ENCODE results near the gene ATG9B.
"Not testable (repeated sequence)": the region's sequence is repeated elsewhere in the genome, so short reads cannot be mapped to it uniquely, and the experiment has no call there.

The ATG9B gene

DNA sequence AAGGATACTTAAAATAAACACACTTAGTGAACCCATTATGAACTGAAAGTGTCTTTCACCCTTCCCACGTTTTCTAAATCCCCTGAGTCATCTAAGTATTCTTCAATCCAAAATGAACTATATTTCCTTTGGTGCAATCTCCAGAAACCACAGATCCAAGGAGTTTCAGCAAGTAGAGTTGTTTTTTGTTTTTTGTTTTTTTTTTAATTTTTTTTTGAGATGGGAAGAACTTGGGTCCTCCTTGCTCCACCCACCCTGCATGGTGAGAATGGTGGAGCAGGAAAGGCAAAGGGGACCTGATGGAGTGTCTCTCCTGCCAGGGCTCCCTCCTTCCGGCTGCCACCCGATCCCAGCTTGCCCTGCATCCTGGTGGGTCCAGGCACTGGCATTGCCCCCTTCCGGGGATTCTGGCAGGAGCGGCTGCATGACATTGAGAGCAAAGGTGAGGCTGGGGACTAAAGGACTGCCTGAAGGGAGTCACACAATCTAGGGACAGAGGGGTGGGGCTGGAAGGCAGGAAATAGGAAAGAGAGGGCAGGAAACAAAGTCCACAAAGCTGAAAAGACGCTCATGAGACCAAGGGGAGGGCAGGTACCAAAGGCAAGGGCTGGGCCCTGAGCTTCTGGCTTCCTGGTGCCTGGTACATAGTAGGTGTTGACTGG, 12.1 kb downstream of the ATG9B start:
- Histone ChIP-seq H3K36me3 (ENCODE audit: control insufficient read depth, insufficient read depth, low read length) (no peaks in the 10 kb centered on the region; the same call in 1 of the 2 replicates), H3K4me1 (ENCODE audit: control insufficient read depth, insufficient read depth, low read length) (peaks cover 51% of the 10 kb centered on the region), H3K9me3 (ENCODE audit: control insufficient read depth, insufficient read depth, low read depth, low read length) (no peaks in the 10 kb centered on the region), H3K27ac (ENCODE audit: low read depth, low read length) (no peak overlapping the region), H3K9ac (ENCODE audit: low read length) (no peak overlapping the region), H3K27me3 (ENCODE audit: control insufficient read depth, insufficient read depth, low read length) (peaks cover 3% of the 10 kb centered on the region), H3K4me3 (ENCODE audit: low read depth, low read length) (no peak overlapping the region; the same call in 1 of the 2 replicates)

DNA sequence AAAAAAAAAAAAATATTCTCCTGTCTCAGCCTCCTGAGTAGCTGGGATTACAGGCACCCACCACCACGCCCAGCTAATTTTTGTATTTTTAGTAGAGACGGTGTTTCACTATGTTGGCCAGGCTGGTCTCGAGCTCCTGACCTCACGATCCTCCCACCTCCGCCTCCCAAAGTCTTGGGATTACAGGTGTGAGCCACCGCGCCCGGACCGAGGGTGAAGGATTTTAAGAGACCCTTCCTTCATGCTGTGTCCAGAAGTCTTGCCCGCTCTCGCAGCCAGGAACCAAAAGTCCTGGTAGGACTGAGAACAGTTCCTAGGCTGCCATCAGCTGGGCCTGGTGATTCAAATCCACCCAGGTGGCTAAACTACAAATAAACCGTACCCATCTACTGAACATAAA, 12.7 kb downstream of the ATG9B start:
- H3K4me1 ChIP-seq (ENCODE audit: control insufficient read depth, insufficient read depth, low read length), result peaks cover 50% of the 10 kb centered on the region
- not testable (repeated sequence) for H3K9ac ChIP-seq (ENCODE audit: low read length); H3K27ac ChIP-seq (ENCODE audit: low read depth, low read length); H3K36me3 ChIP-seq (ENCODE audit: control insufficient read depth, insufficient read depth, low read length); H3K4me3 ChIP-seq (ENCODE audit: low read depth, low read length); H3K9me3 ChIP-seq (ENCODE audit: control insufficient read depth, insufficient read depth, low read depth, low read length); H3K27me3 ChIP-seq (ENCODE audit: control insufficient read depth, insufficient read depth, low read length)

DNA sequence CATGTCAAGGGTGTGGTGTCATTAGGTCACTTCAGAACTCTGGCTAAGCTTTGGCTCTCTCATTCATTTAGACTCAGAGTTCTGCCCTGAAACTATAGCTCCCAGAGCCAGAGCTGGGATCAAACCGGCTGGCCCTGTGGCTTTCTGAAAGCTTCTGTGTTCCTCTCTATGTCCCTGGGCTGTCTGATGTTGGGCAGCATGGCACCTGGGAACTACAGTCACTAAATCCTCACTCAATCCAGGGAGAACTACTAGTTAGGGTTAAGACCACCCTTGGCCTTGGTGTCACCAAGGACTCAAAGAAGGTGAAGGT, 13.2 kb downstream of the ATG9B start:
- peak overlapping the region; percentile 39; the same call in 1 of the 2 replicates for H3K4me3 ChIP-seq (ENCODE audit: low read depth, low read length)
- no peaks in the 10 kb centered on the region; the same call in 1 of the 2 replicates for H3K36me3 ChIP-seq (ENCODE audit: control insufficient read depth, insufficient read depth, low read length)
- no peaks in the 10 kb centered on the region for H3K27me3 ChIP-seq (ENCODE audit: control insufficient read depth, insufficient read depth, low read length)
- no peak overlapping the region; the same call in 1 of the 2 replicates for H3K27ac ChIP-seq (ENCODE audit: low read depth, low read length)
- H3K9ac ChIP-seq (ENCODE audit: low read length), result peak overlapping the region; percentile 36
- H3K4me1 ChIP-seq (ENCODE audit: control insufficient read depth, insufficient read depth, low read length), result peaks cover 50% of the 10 kb centered on the region
- H3K9me3 ChIP-seq (ENCODE audit: control insufficient read depth, insufficient read depth, low read depth, low read length), result no peaks in the 10 kb centered on the region

DNA sequence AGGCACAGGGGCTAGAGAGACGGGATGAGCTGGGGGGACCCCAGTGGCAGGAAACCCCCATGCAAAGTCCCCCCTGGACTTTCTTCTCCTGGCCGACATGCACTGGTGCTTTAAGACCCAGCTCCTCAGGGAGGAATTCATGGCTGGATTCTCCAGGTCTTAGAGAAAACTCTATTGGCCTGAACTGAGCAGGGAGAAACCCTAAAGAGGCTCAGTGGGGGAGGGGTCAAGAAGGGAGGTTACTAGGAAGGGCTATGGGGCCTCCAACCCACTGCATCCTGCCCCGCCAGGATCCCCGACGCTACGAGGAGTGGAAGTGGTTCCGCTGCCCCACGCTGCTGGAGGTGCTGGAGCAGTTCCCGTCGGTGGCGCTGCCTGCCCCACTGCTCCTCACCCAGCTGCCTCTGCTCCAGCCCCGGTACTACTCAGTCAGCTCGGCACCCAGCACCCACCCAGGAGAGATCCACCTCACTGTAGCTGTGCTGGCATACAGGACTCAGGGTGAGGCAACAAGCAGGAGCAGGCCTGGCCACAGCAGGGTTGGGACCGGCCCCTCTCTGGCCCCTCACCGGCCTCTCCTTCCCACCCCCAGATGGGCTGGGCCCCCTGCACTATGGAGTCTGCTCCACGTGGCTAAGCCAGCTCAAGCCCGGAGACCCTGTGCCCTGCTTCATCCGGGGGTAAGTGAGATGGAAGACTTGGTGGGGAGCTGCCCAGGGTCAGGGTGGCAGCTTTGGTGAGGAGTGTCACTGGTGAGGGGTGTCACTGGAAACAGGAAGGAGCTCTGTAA, 13.8 kb downstream of the ATG9B start:
- peak overlapping the region; percentile 39 for H3K4me3 ChIP-seq (ENCODE audit: low read depth, low read length)
- peaks cover 50% of the 10 kb centered on the region for H3K4me1 ChIP-seq (ENCODE audit: control insufficient read depth, insufficient read depth, low read length)
- no peaks in the 10 kb centered on the region; the same call in 1 of the 2 replicates for H3K36me3 ChIP-seq (ENCODE audit: control insufficient read depth, insufficient read depth, low read length)
- H3K9me3 ChIP-seq (ENCODE audit: control insufficient read depth, insufficient read depth, low read depth, low read length), result no peaks in the 10 kb centered on the region
- H3K27me3 ChIP-seq (ENCODE audit: control insufficient read depth, insufficient read depth, low read length), result no peaks in the 10 kb centered on the region
- peak overlapping the region; percentile 0; the same call in 1 of the 2 replicates for H3K27ac ChIP-seq (ENCODE audit: low read depth, low read length)
- H3K9ac ChIP-seq (ENCODE audit: low read length), result peak overlapping the region; percentile 36

GRCh38 chr7:151010037-151010306, 14.3 kb downstream of the ATG9B start:
- Histone ChIP-seq H3K36me3 (ENCODE audit: control insufficient read depth, insufficient read depth, low read length) (no peaks in the 10 kb centered on the region), H3K9ac (ENCODE audit: low read length) (peak overlapping the region; percentile 19), H3K9me3 (ENCODE audit: control insufficient read depth, insufficient read depth, low read depth, low read length) (no peaks in the 10 kb centered on the region), H3K27ac (ENCODE audit: low read depth, low read length) (no peak overlapping the region), H3K4me1 (ENCODE audit: control insufficient read depth, insufficient read depth, low read length) (peaks cover 50% of the 10 kb centered on the region), H3K4me3 (ENCODE audit: low read depth, low read length) (peak overlapping the region; percentile 39; the same call in 1 of the 2 replicates), H3K27me3 (ENCODE audit: control insufficient read depth, insufficient read depth, low read length) (no peaks in the 10 kb centered on the region)

DNA sequence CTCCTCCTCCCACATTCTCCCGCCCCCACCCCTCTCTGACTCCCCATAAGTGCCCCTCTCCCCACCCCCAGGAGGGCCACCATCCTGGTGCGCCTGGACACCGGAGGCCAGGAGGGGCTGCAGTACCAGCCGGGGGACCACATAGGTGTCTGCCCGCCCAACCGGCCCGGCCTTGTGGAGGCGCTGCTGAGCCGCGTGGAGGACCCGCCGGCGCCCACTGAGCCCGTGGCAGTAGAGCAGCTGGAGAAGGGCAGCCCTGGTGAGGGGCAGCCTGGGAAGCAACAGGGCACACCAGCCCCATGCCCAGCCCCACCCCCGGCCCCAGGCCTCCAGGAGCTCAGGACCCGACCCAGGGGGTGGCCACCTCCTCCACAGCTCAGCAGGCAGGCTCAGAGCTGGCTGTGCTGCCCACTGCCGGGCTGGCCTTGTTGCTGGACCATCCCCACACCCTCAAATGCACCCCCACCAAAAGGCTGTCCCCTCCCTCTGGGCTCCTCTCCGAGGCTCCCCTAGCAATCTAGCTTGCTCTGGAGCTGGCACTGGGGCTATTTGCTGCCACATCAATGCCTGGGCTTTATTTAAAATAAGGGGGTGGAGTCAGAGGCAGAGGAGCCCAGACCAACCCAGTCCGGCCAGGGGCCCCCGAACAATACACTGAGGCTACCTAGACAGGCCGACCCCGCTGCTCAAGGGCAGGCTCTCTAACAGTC, 14.8 kb downstream of the ATG9B start:
- H3K9me3 ChIP-seq (ENCODE audit: control insufficient read depth, insufficient read depth, low read depth, low read length), result no peaks in the 10 kb centered on the region
- H3K4me3 ChIP-seq (ENCODE audit: low read depth, low read length), result peak overlapping the region; percentile 39; the same call in 1 of the 2 replicates
- H3K36me3 ChIP-seq (ENCODE audit: control insufficient read depth, insufficient read depth, low read length), result no peaks in the 10 kb centered on the region
- H3K9ac ChIP-seq (ENCODE audit: low read length), result no peak overlapping the region
- no peaks in the 10 kb centered on the region for H3K27me3 ChIP-seq (ENCODE audit: control insufficient read depth, insufficient read depth, low read length)
- H3K27ac ChIP-seq (ENCODE audit: low read depth, low read length), result no peak overlapping the region
- H3K4me1 ChIP-seq (ENCODE audit: control insufficient read depth, insufficient read depth, low read length), result peaks cover 50% of the 10 kb centered on the region

- Histone ChIP-seq H3K4me3 (ENCODE audit: low read depth, low read length) (peak overlapping the region; percentile 23), H3K27ac (ENCODE audit: low read depth, low read length) (no peak overlapping the region)
Observed at GRCh38 chr7:151008511-151009323, 15.6 kb downstream of the ATG9B start.

DNA sequence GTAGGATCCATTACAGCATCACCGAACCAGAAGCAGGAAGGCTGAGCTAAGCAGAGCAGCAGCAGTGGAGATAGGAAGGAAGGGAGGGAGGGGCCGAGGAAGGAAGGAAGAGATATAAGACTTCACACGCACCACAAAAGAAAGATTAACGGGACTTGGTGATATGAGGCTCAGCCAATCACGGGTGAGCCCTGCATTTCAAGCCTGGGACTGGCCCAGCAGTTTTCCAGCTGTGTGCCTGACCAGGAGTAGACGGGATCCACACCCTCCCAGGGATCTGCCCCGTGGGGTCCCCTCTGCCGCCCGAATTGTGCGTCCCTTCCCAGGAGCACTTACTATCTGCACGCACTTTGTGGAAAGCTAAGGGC, 16.2 kb downstream of the ATG9B start:
- Histone ChIP-seq H3K27ac (ENCODE audit: low read depth, low read length) (no peak overlapping the region), H3K9ac (ENCODE audit: low read length) (peak overlapping the region; percentile 15), H3K9me3 (ENCODE audit: control insufficient read depth, insufficient read depth, low read depth, low read length) (no peaks in the 10 kb centered on the region), H3K4me3 (ENCODE audit: low read depth, low read length) (peak overlapping the region; percentile 23), H3K27me3 (ENCODE audit: control insufficient read depth, insufficient read depth, low read length) (no peaks in the 10 kb centered on the region), H3K36me3 (ENCODE audit: control insufficient read depth, insufficient read depth, low read length) (no peaks in the 10 kb centered on the region), H3K4me1 (ENCODE audit: control insufficient read depth, insufficient read depth, low read length) (peaks cover 42% of the 10 kb centered on the region)

More at GRCh38 chr7:151008511-151009323, 15.6 kb downstream of the ATG9B start:
- Histone ChIP-seq H3K27me3 (ENCODE audit: control insufficient read depth, insufficient read depth, low read length) (no peaks in the 10 kb centered on the region), H3K36me3 (ENCODE audit: control insufficient read depth, insufficient read depth, low read length) (no peaks in the 10 kb centered on the region), H3K9me3 (ENCODE audit: control insufficient read depth, insufficient read depth, low read depth, low read length) (no peaks in the 10 kb centered on the region), H3K9ac (ENCODE audit: low read length) (peak overlapping the region; percentile 15), H3K4me1 (ENCODE audit: control insufficient read depth, insufficient read depth, low read length) (peaks cover 44% of the 10 kb centered on the region)

DNA sequence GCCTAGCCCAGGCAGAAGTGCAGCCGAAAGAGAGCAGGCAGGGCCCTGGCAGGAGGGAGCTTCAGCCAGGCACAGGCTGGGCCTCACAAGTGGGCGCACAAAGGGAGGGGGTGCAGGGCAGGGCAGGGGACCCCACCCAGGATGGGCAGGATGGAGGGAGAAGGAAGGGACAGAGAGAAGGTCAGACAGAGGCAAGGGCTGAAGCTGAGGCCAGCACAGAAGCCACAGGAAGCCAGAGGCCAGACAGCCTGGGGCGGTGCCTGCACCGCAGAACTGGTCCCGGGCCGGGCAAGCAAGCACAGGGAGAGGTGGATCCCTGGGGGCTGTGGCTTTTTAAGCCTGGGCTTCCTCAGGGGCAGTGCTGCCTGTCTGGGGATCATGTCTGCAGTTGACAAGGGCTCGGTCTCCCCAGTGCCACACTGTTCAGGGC, 16.8 kb downstream of the ATG9B start:
- no peaks in the 10 kb centered on the region for H3K36me3 ChIP-seq (ENCODE audit: control insufficient read depth, insufficient read depth, low read length)
- no peaks in the 10 kb centered on the region for H3K27me3 ChIP-seq (ENCODE audit: control insufficient read depth, insufficient read depth, low read length)
- peaks cover 37% of the 10 kb centered on the region for H3K4me1 ChIP-seq (ENCODE audit: control insufficient read depth, insufficient read depth, low read length)
- no peak overlapping the region for H3K4me3 ChIP-seq (ENCODE audit: low read depth, low read length)
- H3K9me3 ChIP-seq (ENCODE audit: control insufficient read depth, insufficient read depth, low read depth, low read length), result no peaks in the 10 kb centered on the region
- H3K27ac ChIP-seq (ENCODE audit: low read depth, low read length), result no peak overlapping the region
- peak overlapping the region; percentile 8 for H3K9ac ChIP-seq (ENCODE audit: low read length)

- no peak overlapping the region for H3K27ac ChIP-seq (ENCODE audit: low read depth, low read length)
- no peaks in the 10 kb centered on the region for H3K27me3 ChIP-seq (ENCODE audit: control insufficient read depth, insufficient read depth, low read length)
- no peaks in the 10 kb centered on the region for H3K9me3 ChIP-seq (ENCODE audit: control insufficient read depth, insufficient read depth, low read depth, low read length)
- H3K4me3 ChIP-seq (ENCODE audit: low read depth, low read length), result no peak overlapping the region
- no peaks in the 10 kb centered on the region for H3K36me3 ChIP-seq (ENCODE audit: control insufficient read depth, insufficient read depth, low read length)
- no peak overlapping the region for H3K9ac ChIP-seq (ENCODE audit: low read length)
- H3K4me1 ChIP-seq (ENCODE audit: control insufficient read depth, insufficient read depth, low read length), result peaks cover 34% of the 10 kb centered on the region
Observed at GRCh38 chr7:151006590-151007300, 17.5 kb downstream of the ATG9B start.

All from HUES6 (cell line).